ENCODE data around the gene SMAD7.

Gene SMAD7

DNA sequence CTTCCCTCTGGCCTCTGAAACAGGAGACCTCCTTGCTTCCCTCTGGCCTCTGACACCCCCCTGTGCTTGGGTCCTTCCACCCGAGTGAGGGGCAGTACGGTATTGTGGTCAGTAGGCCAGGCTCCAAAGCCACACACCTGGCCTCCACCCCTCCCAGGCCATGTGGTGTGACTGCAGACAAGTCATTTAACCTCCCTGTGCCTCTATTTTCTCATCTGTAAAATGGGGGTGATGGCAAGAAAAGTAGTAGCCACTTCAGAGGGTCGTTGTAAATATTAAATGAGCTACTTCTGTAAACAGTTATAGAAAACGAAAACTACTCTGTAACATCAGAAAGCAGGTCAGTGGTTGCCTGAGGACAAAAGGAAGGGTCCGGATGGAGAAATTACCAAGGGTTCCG is 74.2 kb downstream of the SMAD7 start:
- TF ChIP-seq SIN3A (IDR thresholded peaks at IDR 0.05; ENCODE audit: borderline replicate concordance, insufficient read depth, low read length) (no peak), POLR2AphosphoS5 (IDR thresholded peaks at IDR 0.05; ENCODE audit: low read depth, low read length) (no peak), FOXP2 (optimal IDR thresholded peaks at IDR 0.05; ENCODE audit: borderline replicate concordance, extremely low read depth, extremely low read length, insufficient read depth) (no peak), TAF1 (IDR thresholded peaks at IDR 0.05; ENCODE audit: borderline replicate concordance, insufficient read depth, low read length) (no peak)
- TF ChIP-seq, protein P1, sequence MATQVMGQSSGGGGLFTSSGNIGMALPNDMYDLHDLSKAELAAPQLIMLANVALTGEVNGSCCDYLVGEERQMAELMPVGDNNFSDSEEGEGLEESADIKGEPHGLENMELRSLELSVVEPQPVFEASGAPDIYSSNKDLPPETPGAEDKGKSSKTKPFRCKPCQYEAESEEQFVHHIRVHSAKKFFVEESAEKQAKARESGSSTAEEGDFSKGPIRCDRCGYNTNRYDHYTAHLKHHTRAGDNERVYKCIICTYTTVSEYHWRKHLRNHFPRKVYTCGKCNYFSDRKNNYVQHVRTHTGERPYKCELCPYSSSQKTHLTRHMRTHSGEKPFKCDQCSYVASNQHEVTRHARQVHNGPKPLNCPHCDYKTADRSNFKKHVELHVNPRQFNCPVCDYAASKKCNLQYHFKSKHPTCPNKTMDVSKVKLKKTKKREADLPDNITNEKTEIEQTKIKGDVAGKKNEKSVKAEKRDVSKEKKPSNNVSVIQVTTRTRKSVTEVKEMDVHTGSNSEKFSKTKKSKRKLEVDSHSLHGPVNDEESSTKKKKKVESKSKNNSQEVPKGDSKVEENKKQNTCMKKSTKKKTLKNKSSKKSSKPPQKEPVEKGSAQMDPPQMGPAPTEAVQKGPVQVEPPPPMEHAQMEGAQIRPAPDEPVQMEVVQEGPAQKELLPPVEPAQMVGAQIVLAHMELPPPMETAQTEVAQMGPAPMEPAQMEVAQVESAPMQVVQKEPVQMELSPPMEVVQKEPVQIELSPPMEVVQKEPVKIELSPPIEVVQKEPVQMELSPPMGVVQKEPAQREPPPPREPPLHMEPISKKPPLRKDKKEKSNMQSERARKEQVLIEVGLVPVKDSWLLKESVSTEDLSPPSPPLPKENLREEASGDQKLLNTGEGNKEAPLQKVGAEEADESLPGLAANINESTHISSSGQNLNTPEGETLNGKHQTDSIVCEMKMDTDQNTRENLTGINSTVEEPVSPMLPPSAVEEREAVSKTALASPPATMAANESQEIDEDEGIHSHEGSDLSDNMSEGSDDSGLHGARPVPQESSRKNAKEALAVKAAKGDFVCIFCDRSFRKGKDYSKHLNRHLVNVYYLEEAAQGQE (IDR thresholded peaks at IDR 0.05; ENCODE audit: insufficient read depth in 1 of 2, low read depth in 2 of 2, low read length in 2 of 2), result no peak

DNA sequence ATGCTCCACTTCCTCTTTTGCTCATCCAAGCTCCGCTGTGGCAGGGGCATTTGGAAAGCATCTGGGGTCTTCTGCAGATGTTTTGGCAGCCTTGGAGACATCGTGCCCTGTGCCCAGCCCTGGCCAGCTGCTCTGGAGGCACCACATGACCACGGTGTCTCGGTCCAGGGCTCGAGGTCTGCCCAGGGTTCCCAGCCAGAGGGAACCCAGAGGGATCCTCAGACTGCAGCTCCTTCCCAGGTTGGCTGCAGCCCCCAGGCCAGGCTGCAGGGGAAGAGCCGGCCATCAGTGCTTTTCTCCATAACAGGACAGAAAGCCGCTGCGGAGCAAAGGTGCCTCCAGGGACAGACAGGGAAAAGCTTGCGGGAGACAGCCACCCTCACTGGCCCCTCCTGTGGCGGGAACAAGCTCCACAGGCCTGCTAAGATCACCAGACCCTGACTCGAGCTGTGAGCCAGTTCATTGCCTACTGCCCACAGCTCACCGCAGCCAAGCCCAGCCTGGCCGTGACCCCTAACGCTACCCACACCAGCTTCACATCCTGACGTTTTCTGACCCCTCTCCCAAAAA is 74.7 kb downstream of the SMAD7 start:
- TF ChIP-seq POLR2AphosphoS5 (IDR thresholded peaks at IDR 0.05; ENCODE audit: low read depth, low read length) (no peak), FOXP2 (optimal IDR thresholded peaks at IDR 0.05; ENCODE audit: borderline replicate concordance, extremely low read depth, extremely low read length, insufficient read depth) (no peak), TAF1 (IDR thresholded peaks at IDR 0.05; ENCODE audit: borderline replicate concordance, insufficient read depth, low read length) (no peak), SIN3A (IDR thresholded peaks at IDR 0.05; ENCODE audit: borderline replicate concordance, insufficient read depth, low read length) (no peak)
- TF ChIP-seq, protein P1 (IDR thresholded peaks at IDR 0.05; ENCODE audit: insufficient read depth in 1 of 2, low read depth in 2 of 2, low read length in 2 of 2), result no peak

DNA sequence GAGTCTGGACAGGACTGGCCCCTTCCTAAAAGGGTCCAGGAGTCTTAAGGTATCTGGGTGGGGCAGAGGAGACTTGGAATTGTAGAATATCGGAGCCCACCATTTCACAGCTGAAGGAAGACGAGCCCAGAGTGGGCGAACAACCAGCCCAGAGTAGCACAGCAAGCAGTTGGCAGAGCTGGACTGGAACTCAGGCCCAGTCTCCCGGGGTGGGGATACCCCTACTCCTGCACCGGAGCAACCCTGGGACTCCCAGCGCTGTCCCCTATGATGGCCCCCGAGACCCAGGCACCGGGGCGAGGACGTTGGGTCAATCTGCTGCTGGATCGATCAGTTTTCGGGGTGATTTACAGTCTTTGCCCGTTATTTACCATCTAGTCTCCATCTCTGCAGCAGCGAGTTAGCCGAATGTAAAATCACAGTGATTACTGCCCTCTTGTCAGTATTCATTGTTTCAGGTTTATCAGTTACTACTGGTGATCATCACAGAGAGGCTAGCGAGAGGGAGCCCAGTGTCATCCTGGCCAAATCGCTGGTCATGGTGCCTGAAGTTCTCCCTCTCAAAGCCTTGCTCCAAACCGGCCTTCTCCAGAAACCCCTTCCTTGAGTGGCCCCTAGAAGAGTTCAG is 75.3 kb downstream of the SMAD7 start:
- TF ChIP-seq POLR2AphosphoS5 (IDR thresholded peaks at IDR 0.05; ENCODE audit: low read depth, low read length) (no peak), TAF1 (IDR thresholded peaks at IDR 0.05; ENCODE audit: borderline replicate concordance, insufficient read depth, low read length) (no peak), SIN3A (IDR thresholded peaks at IDR 0.05; ENCODE audit: borderline replicate concordance, insufficient read depth, low read length) (no peak), FOXP2 (optimal IDR thresholded peaks at IDR 0.05; ENCODE audit: borderline replicate concordance, extremely low read depth, extremely low read length, insufficient read depth) (no peak)

DNA sequence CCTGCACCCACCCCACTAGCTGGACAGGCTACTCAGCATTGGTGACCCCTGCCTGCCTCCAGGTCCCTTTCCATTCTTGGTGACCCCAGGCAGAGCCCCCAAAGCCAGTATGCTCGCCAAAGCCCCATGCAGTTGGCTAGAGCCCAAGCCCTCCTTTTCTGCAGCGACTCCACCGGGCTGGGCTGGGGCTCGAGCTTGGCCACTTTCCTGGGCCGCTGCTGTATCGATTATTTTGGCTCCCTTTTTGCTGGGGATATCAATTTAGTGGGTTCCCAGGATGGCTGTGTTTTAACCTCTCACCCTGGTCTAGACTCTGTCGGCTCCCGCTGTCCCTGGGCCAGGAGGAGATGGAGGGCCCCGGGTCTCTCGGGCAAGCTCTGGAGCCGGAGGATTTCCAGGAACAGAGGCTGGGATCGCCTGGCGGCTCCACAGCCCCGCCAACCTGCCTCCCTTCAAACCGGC is 76.0 kb downstream of the SMAD7 start:
- TF ChIP-seq TAF1 (IDR thresholded peaks at IDR 0.05; ENCODE audit: borderline replicate concordance, insufficient read depth, low read length) (no peak), FOXP2 (optimal IDR thresholded peaks at IDR 0.05; ENCODE audit: borderline replicate concordance, extremely low read depth, extremely low read length, insufficient read depth) (no peak), POLR2AphosphoS5 (IDR thresholded peaks at IDR 0.05; ENCODE audit: low read depth, low read length) (no peak), SIN3A (IDR thresholded peaks at IDR 0.05; ENCODE audit: borderline replicate concordance, insufficient read depth, low read length) (no peak)
- TF ChIP-seq, protein P1 (IDR thresholded peaks at IDR 0.05; ENCODE audit: insufficient read depth in 1 of 2, low read depth in 2 of 2, low read length in 2 of 2), result no peak

DNA sequence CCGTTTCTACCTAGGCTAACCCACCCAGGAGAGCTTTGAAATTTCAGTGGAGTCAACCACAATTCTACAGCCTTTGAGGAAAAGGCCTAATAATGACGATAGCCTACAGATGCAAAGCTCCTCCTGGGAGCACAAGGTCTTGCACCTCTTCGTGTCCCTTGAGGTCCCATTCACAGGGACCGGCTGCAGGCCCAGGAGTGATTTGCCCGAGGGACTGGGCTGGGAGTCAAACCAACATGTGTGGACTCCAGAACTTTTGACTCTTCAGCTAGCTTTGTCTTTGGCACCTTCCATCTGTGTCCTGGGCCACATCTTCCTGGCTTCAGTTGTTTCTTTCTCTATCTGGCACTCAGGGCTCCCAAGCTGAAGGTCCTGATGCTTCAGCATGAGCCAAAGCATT is 76.5 kb downstream of the SMAD7 start:
- TF ChIP-seq TAF1 (IDR thresholded peaks at IDR 0.05; ENCODE audit: borderline replicate concordance, insufficient read depth, low read length) (no peak), POLR2AphosphoS5 (IDR thresholded peaks at IDR 0.05; ENCODE audit: low read depth, low read length) (no peak), SIN3A (IDR thresholded peaks at IDR 0.05; ENCODE audit: borderline replicate concordance, insufficient read depth, low read length) (no peak), FOXP2 (optimal IDR thresholded peaks at IDR 0.05; ENCODE audit: borderline replicate concordance, extremely low read depth, extremely low read length, insufficient read depth) (no peak)
- TF ChIP-seq, protein P1 (IDR thresholded peaks at IDR 0.05; ENCODE audit: insufficient read depth in 1 of 2, low read depth in 2 of 2, low read length in 2 of 2), result no peak
